Umbilical cord (tissue), 2 donors: ENCODE measurements around the gene OR5AC2. TPM values are rescaled to one million over a fixed set of nuclear protein-coding genes. Genes with fewer than 3 reads are reported as not detected.

Source experiments
- DNase-seq: peaks from one replicate; pipeline ENCODE4 v3.0.0-alpha.2; 2015; ENCODE audit warnings: low spot score
- total RNA-seq: library from RNA; depleted of rRNA; stranded (reverse); fragments of >200 nt; gene quantifications from one replicate; pipeline ENCODE4 v1.2.3, GENCODE V29; 2014; ENCODE audit warnings: low replicate concordance; ENCODE audit not compliant: insufficient read depth

OR5AC2 gene, protein sequence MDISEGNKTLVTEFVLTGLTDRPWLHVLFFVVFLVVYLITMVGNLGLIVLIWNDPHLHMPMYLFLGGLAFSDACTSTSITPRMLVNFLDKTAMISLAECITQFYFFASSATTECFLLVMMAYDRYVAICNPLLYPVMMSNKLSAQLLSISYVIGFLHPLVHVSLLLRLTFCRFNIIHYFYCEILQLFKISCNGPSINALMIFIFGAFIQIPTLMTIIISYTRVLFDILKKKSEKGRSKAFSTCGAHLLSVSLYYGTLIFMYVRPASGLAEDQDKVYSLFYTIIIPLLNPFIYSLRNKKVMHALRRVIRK
- total RNA-seq, result 0.96 TPM

- no peak for DNase-seq
Measured at GRCh38 chr3:98086873-98087272, at the start of gene OR5AC2. TSS of gene OR5AC2 (plus strand) at chr3:98087173. CDS start at chr3:98087173, 0 bp downstream.

DNA sequence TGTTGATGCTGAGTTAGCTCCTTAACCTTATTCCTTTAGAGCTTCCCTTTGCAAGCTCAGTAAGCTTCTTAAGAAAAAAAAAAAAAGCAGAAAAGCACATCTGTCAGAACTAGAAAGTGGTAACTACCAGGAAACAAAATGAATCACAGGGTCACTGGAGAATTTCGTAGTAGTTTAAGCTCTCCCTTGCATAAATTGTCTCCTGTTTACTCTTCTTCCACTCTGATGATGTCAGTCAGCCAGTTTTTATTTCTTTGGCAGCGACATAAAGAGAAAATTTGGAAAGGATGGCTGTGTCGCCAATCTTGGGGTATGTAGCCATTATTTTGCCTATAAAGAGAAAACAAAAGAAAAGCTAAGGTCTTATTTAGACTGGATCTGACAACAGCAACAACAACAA lies 48.7 kb upstream of the OR5AC2 start:
- DNase-seq, result no peak

DNA sequence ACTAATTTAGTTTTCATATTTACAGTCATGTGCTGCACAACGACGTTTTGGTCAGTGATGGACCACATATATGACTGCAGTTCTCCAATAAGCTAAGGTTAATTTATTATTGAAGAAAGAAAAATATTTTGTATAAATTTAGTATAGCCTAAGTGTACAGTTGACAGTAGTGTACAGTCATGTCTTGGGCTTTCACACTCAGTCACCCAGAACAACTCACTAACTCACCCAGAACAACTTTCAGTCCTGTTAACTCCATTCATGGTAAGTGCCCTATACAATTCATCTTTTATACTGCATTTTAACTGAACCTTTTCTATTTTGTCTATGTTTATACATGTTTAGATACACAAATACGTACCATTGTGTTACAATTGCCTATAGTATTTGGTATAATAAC lies 48.1 kb upstream of the OR5AC2 start:
- no peak for DNase-seq

DNA sequence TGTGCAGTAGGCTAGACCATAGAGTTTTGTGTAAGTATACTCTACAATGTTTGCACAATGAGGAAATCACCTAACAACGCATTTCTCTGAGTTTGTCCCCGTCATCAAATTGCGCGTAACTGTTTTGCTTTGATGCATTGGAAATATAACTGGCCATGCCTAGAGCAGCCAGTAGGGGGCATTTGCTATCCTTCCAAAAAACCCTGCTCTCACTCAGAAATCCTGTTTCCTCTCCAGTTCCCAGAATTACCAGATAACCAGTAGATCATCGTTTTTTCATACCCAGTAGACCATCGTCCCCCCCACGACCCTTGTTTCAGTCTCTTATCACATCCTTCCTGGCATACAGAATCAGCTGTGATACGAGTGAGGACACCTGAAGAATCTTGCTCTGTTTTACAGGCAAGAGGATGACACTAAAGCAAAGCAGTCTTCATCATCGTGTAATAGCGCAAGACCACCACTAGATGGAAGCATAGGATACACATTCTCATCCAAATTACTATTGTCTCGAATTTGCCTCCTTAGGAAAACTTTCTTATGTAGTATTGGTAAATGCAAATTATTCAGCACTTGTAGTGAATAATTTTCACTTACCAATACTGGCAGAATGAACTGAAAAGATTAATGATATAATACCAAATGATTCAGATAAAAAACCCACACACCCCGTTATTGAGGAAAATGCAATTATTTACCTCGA lies 47.5 kb upstream of the OR5AC2 start:
- peak; percentile 89 for DNase-seq

GRCh38 chr3:98041350-98041749 lies 45.6 kb upstream of the OR5AC2 start:
- no peak for DNase-seq

DNA sequence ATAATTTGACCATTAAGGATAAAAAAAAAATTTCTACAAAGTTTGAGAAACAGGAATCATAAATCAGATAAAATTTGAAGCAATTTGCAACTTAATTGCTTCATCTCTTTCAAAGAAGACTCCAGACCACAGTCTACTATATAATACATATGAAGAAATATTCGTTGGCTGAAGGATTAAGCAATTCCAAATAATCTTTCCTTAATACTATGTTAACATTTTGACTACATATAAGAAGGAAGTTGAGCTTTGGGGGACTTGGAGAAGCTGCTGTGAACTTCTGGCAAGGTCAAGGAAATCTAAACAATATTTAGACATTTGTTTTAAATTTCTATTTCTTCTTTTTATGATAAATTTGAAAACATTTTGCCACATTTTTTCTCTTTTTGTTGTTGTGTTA lies 38.4 kb upstream of the OR5AC2 start:
- no peak for DNase-seq

- no peak for DNase-seq
Measured at GRCh38 chr3:98049271-98049670, 37.7 kb upstream of the OR5AC2 start.

DNA sequence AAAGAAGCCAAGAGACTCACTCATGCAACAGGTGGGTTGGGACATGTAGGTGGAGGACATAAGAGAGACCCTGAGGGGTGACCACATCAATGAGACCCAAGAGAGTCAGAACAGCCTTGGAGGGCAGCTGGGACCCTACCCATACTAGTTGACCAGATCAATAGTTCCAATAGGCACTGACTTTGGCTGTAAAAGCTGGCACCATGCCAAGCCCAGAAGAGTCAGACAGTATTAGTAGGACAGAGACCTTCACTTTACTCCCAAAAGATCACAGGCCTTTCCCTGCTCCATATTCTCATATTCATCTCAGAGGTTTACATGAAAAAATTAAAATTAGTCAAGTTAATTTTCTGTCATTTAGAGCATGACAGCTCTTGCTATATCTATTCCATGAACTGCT lies 30.9 kb upstream of the OR5AC2 start:
- DNase-seq, result no peak

DNA sequence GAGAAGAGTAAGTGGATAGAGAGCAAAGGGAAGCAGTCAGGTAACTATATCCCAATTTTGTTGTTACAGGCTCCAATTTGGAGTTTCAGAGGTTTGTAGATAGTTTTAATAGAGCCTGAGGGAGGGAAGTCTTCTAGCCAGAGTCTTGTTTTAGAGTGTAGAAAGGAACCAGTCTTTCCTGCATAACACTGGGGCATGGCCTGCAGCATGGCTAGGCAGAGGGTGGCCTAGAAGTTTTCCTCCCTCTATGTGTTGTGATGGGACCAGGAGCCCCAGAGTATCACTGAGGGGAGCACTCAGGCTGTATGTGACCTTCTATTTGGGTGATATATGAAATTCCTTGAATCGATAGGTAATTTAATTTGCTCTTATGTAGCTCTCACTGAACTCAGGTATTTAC lies 29.3 kb upstream of the OR5AC2 start:
- no peak for DNase-seq

GRCh38 chr3:98058244-98058960 lies 28.6 kb upstream of the OR5AC2 start:
- no peak for DNase-seq

DNA sequence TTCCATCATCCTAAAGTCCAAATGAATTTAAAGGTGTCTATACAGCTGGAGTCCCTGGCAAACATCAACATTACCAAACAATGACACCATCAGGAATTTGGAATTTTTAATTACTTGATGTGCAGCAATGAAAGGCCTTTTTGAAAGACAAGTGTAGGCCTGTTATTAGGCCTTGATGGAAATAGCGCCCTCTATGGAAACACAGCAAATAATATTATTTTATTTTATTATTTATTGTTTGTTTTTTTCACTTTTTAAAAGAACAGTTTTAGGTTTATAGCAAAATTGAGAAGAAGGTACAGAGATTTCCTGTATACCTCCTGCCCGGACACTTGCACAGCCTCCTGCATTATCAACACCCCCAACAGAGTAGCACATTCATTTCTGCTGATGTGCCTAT lies 18.1 kb upstream of the OR5AC2 start:
- DNase-seq, result no peak

GRCh38 chr3:98070840-98071239 lies 16.1 kb upstream of the OR5AC2 start:
- DNase-seq, result no peak

GRCh38 chr3:98073486-98073885 lies 13.5 kb upstream of the OR5AC2 start:
- DNase-seq, result no peak

DNA sequence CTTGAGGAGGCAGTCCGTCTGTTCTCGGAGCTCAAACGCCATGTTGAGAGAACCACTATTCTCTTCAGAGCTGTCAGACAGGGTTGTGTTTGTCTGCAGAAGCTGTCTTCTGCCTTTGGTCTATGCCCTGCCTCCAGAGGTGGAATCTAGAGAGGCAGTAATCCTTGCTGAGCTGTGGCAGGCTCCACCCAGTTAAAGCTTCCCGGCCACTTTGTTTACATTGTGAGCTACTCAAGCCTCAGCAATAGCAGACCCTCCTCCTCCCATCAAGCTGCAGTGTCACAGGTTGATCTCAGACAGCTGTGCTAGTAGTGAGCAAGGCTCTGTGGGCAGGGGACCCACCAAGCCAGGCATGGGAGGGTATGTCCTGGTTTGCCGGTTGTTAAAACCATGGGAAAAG lies 8.9 kb downstream of the OR5AC2 start:
- no peak for DNase-seq

DNA sequence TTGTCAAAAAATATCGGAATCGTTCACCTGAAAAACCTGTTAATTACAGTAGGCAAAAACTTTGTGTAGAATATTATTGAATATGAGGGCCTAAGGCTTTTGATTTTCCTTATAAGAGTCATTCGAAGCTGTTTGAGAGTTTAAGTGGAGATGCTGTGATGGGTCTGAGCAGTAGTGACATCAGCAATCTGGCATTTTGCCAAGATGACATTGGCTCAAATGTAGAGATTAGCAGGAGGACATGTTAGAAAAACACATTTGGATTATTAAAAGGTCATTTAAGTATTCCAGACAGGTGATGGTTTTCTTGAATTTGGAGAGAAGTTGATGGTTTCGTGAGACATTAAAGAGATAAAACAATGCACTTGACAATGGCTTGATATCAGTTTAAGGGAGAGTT lies 12.9 kb downstream of the OR5AC2 start:
- DNase-seq, result no peak

GRCh38 chr3:98108162-98108561 lies 21.2 kb downstream of the OR5AC2 start:
- DNase-seq, result no peak

GRCh38 chr3:98109807-98110549 lies 23.0 kb downstream of the OR5AC2 start:
- no peak for DNase-seq

GRCh38 chr3:98110550-98110908 lies 23.6 kb downstream of the OR5AC2 start:
- DNase-seq, result no peak

DNA sequence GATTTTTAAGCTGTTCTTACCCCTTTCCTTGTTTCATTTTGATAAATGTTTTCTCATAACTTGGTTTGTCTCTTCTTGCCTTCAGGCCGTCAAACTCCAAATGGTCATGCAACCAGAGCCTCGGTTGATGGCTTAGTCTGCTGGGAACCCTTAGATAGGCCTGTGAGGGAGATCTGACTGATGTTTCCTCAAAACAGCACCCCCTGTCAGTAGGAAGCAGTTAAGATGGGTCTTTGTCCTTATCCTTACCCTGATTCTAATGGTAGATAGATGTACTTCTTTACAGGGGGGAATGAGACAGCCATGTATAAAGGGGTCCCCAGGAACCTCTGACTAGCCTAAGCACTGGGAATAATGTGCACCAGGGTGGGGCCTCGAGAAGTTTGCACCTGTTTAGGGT lies 27.3 kb downstream of the OR5AC2 start:
- no peak for DNase-seq

DNA sequence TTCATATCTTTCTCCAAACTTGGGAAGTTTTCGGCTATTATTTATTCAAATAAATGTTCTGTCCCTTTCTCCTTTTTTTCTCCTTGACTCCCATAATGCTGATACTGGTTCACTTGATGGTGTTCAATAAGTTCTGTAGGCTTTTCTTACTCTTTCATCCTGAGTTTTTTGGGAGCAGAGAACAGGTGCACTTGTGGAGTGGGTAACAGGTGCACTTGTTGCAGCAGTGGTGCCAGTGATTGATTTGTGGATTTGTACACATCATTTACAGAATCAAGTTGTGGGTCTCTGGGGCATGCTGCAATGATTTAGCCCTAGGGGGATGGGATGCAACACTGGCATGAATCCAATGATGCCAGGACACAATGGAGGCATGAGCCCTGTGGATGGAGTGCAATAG lies 28.7 kb downstream of the OR5AC2 start:
- no peak for DNase-seq

DNA sequence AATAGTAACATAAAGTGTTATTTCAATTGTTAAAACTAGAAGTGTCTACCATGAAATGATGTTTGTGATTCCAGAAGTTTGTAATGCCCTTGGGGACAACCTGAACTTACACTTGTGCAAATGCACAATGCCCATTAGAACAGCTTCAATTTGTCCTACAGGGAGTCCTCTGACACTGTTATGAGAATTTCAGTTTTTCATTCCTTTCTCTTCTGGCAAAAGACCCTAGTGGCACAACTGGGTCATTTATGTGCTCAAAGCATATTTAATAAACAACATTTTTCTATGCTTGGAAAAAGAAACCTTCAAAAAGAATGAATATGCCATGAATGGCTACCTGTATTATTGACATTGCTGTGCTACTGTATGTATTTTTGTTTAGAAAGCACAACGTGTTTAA lies 43.4 kb downstream of the OR5AC2 start, which contains the start of gene OR5H1:
Gene OR5H1 (plus strand): TSS at position 301 of the 400 bp plus-strand sequence. CDS start 1,977 bp downstream, outside the sequence.
- DNase-seq, result no peak

GRCh38 chr3:98136631-98137030 lies 49.7 kb downstream of the OR5AC2 start:
- DNase-seq, result no peak
